Mesendoderm (in vitro differentiated cells): ENCODE measurements around the gene TXNRD2.

Source experiments
- DNase-seq: peaks from one replicate; pipeline ENCODE4 v3.0.0; 2013
- H2AK5ac ChIP-seq: 2 replicates; pipeline ENCODE4 v1.6.1; 2013; ENCODE audit warnings: low read length, inconsistent platforms
- H2BK120ac ChIP-seq: 2 replicates; pipeline ENCODE4 v1.6.1; 2013; ENCODE audit warnings: low read depth, mild to moderate bottlenecking, low read length, moderate library complexity, mixed read lengths
- H2BK15ac ChIP-seq: replicated peaks from 2 replicates; pipeline ENCODE4 v1.6.1; 2013; ENCODE audit warnings: low read depth, mild to moderate bottlenecking, moderate library complexity
- H2BK5ac ChIP-seq: 2 replicates; pipeline ENCODE4 v1.6.1; 2013; ENCODE audit warnings: low read length, inconsistent platforms
- H3K18ac ChIP-seq: 2 replicates; pipeline ENCODE4 v1.6.1; 2013; ENCODE audit warnings: mild to moderate bottlenecking, low read length, mixed read lengths
- H3K23ac ChIP-seq: one replicate; pipeline ENCODE4 v1.6.1; 2013; ENCODE audit warnings: low read length
- H3K27ac ChIP-seq: 2 replicates; pipeline ENCODE4 v1.5.1; 2013; ENCODE audit warnings: low read depth, mild to moderate bottlenecking, inconsistent platforms, low read length, moderate library complexity
- H3K27me3 ChIP-seq: 2 replicates; pipeline ENCODE4 v1.6.1; 2013; ENCODE audit warnings: low read length, control low read depth, mild to moderate bottlenecking, inconsistent platforms; ENCODE audit not compliant: insufficient read depth, poor library complexity
- H3K36me3 ChIP-seq: 2 replicates; pipeline ENCODE4 v1.6.1; 2013; ENCODE audit warnings: low read length, inconsistent platforms; ENCODE audit not compliant: control insufficient read depth, insufficient read depth
- H3K4ac ChIP-seq: one replicate; pipeline ENCODE4 v1.6.1; 2013; ENCODE audit warnings: low read depth, mild to moderate bottlenecking, low read length, moderate library complexity
- H3K4me1 ChIP-seq: 2 replicates; pipeline ENCODE4 v1.6.1; 2013; ENCODE audit warnings: low read depth, low read length, inconsistent platforms; ENCODE audit not compliant: control insufficient read depth
- H3K4me2 ChIP-seq: 2 replicates; pipeline ENCODE4 v1.6.1; 2013; ENCODE audit warnings: low read length
- H3K4me3 ChIP-seq: 2 replicates; pipeline ENCODE4 v1.5.1; 2013; ENCODE audit warnings: mild to moderate bottlenecking, low read length
- H3K56ac ChIP-seq: one replicate; pipeline ENCODE4 v1.6.1; 2013; ENCODE audit warnings: low read length
- H3K79me1 ChIP-seq: 2 replicates; pipeline ENCODE4 v1.6.1; 2013; ENCODE audit warnings: low read length, inconsistent platforms
- H3K79me2 ChIP-seq: 2 replicates; pipeline ENCODE4 v1.6.1; 2013; ENCODE audit warnings: mild to moderate bottlenecking, low read length; ENCODE audit not compliant: control insufficient read depth, insufficient read depth
- H3K9ac ChIP-seq: 2 replicates; pipeline ENCODE4 v1.6.1; 2013; ENCODE audit warnings: low read length, inconsistent platforms
- H4K5ac ChIP-seq: one replicate; pipeline ENCODE4 v1.6.1; 2013; ENCODE audit warnings: low read length
- H4K8ac ChIP-seq: one replicate; pipeline ENCODE4 v1.6.1; 2013; ENCODE audit warnings: low read depth, mild to moderate bottlenecking, control low read depth, low read length, moderate library complexity
- WGBS: extraction: QIAGEN DNeasy Blood & Tissue Kit; methylation state at CpG from one replicate; pipeline ENCODE4 v1.1.7; 2013; ENCODE audit warnings: low lambda C conversion rate, missing lambda C conversion rate; ENCODE audit not compliant: insufficient coverage; ENCODE audit errors: extremely low coverage; 5-methylcytosine and 5-hydroxymethylcytosine counted together

TXNRD2 gene

GRCh38 chr22:19957445-19957844 is 15.8 kb upstream of the TXNRD2 start:
- WGBS, result no CpG with 5 or more reads among the region's 9 CpGs

GRCh38 chr22:19955241-19956128 is 13.9 kb upstream of the TXNRD2 start:
- Histone ChIP-seq H2BK15ac (no peak overlapping the region), H3K4ac (no peak overlapping the region)
- WGBS, result no CpG with 5 or more reads among the region's 19 CpGs

More at GRCh38 chr22:19957445-19957844, 15.8 kb upstream of the TXNRD2 start:
- H4K5ac ChIP-seq, result no peak overlapping the region
- H2BK120ac ChIP-seq, result no peak overlapping the region
- H4K8ac ChIP-seq, result no peak overlapping the region
- no peak overlapping the region for H3K4ac ChIP-seq
- H3K36me3 ChIP-seq, result no peaks in the 10 kb centered on the region
- H3K79me2 ChIP-seq, result no peaks in the 10 kb centered on the region
- H3K23ac ChIP-seq, result no peak overlapping the region
- H3K4me2 ChIP-seq, result no peak overlapping the region
- peak; percentile 48 for DNase-seq
- H3K4me3 ChIP-seq, result no peak overlapping the region
- H2BK15ac ChIP-seq, result no peak overlapping the region
- no peaks in the 10 kb centered on the region for H3K27me3 ChIP-seq
- H2BK5ac ChIP-seq, result no peak overlapping the region
- no peak overlapping the region for H3K18ac ChIP-seq
- H3K4me1 ChIP-seq, result peaks cover 4% of the 10 kb centered on the region
- H3K56ac ChIP-seq, result no peak overlapping the region
- H3K9ac ChIP-seq, result no peak overlapping the region
- H3K79me1 ChIP-seq, result no peaks in the 10 kb centered on the region
- no peak overlapping the region for H2AK5ac ChIP-seq
- no peak overlapping the region for H3K27ac ChIP-seq

GRCh38 chr22:19951346-19951745 is 9.7 kb upstream of the TXNRD2 start:
- H4K8ac ChIP-seq, result no peak overlapping the region
- no peak overlapping the region for H3K4ac ChIP-seq
- H3K79me1 ChIP-seq, result no peaks in the 10 kb centered on the region
- no peak overlapping the region for H2BK15ac ChIP-seq
- no peaks in the 10 kb centered on the region for H3K79me2 ChIP-seq
- no peak for DNase-seq
- H3K27me3 ChIP-seq, result no peaks in the 10 kb centered on the region
- no peak overlapping the region for H3K18ac ChIP-seq
- no peak overlapping the region for H3K27ac ChIP-seq
- no peak overlapping the region for H3K4me2 ChIP-seq
- no peak overlapping the region for H3K4me3 ChIP-seq
- H2BK5ac ChIP-seq, result no peak overlapping the region
- H3K4me1 ChIP-seq, result no peaks in the 10 kb centered on the region
- no peak overlapping the region for H2BK120ac ChIP-seq
- no peak overlapping the region for H2AK5ac ChIP-seq
- H3K9ac ChIP-seq, result no peak overlapping the region
- H3K36me3 ChIP-seq, result no peaks in the 10 kb centered on the region
- no peak overlapping the region for H4K5ac ChIP-seq
- no peak overlapping the region for H3K23ac ChIP-seq
- H3K56ac ChIP-seq, result no peak overlapping the region
- no CpG with 5 or more reads among the region's 13 CpGs for WGBS

More at GRCh38 chr22:19955241-19956128, 13.9 kb upstream of the TXNRD2 start:
- H3K23ac ChIP-seq, result no peak overlapping the region
- no peaks in the 10 kb centered on the region for H3K79me2 ChIP-seq
- no peaks in the 10 kb centered on the region for H3K36me3 ChIP-seq
- no peak overlapping the region for H3K4me3 ChIP-seq
- no peak overlapping the region for H3K56ac ChIP-seq
- no peak for DNase-seq
- no peak overlapping the region for H2BK120ac ChIP-seq
- no peak overlapping the region for H2BK5ac ChIP-seq
- no peak overlapping the region for H3K4me2 ChIP-seq
- H4K5ac ChIP-seq, result no peak overlapping the region
- H3K4me1 ChIP-seq, result peaks cover 4% of the 10 kb centered on the region
- no peak overlapping the region for H3K9ac ChIP-seq
- no peak overlapping the region for H3K27ac ChIP-seq
- H4K8ac ChIP-seq, result no peak overlapping the region
- no peaks in the 10 kb centered on the region for H3K27me3 ChIP-seq
- H3K79me1 ChIP-seq, result no peaks in the 10 kb centered on the region
- H2AK5ac ChIP-seq, result no peak overlapping the region
- H3K18ac ChIP-seq, result no peak overlapping the region

GRCh38 chr22:19948057-19948760 is 6.6 kb upstream of the TXNRD2 start:
- H4K5ac ChIP-seq, result no peak overlapping the region
- H3K18ac ChIP-seq, result no peak overlapping the region
- H3K79me1 ChIP-seq, result no peaks in the 10 kb centered on the region
- H3K56ac ChIP-seq, result no peak overlapping the region
- no peak overlapping the region for H2BK15ac ChIP-seq
- H2BK120ac ChIP-seq, result no peak overlapping the region
- WGBS, result no CpG with 5 or more reads among the region's 9 CpGs
- no peaks in the 10 kb centered on the region for H3K27me3 ChIP-seq
- no peak overlapping the region for H2BK5ac ChIP-seq
- no peak overlapping the region for H3K4ac ChIP-seq
- H3K4me2 ChIP-seq, result no peak overlapping the region
- DNase-seq, result no peak
- no peak overlapping the region for H3K23ac ChIP-seq
- no peaks in the 10 kb centered on the region for H3K79me2 ChIP-seq
- no peak overlapping the region for H3K27ac ChIP-seq
- H2AK5ac ChIP-seq, result no peak overlapping the region
- H4K8ac ChIP-seq, result no peak overlapping the region
- H3K4me3 ChIP-seq, result no peak overlapping the region
- H3K4me1 ChIP-seq, result no peaks in the 10 kb centered on the region
- H3K9ac ChIP-seq, result no peak overlapping the region
- no peaks in the 10 kb centered on the region for H3K36me3 ChIP-seq

- no CpG with 5 or more reads among the region's 11 CpGs for WGBS
- no peak overlapping the region for H4K8ac ChIP-seq
- peak overlapping the region; percentile 64 for H3K4ac ChIP-seq
- H3K23ac ChIP-seq, result no peak overlapping the region
- H3K4me3 ChIP-seq, result no peak overlapping the region
- no peak overlapping the region for H2BK15ac ChIP-seq
- peak overlapping the region; percentile 30 for H2BK120ac ChIP-seq
- no peak overlapping the region for H2BK5ac ChIP-seq
- H3K79me2 ChIP-seq, result no peaks in the 10 kb centered on the region
- no peak overlapping the region for H2AK5ac ChIP-seq
- H3K4me2 ChIP-seq, result no peak overlapping the region
- H3K36me3 ChIP-seq, result no peaks in the 10 kb centered on the region
- H4K5ac ChIP-seq, result peak overlapping the region; percentile 84
- peak; percentile 85 for DNase-seq
- no peaks in the 10 kb centered on the region for H3K27me3 ChIP-seq
- H3K79me1 ChIP-seq, result no peaks in the 10 kb centered on the region
- H3K18ac ChIP-seq, result peak overlapping the region; percentile 45
- peak overlapping the region; percentile 46 for H3K9ac ChIP-seq
- peak overlapping the region; percentile 69 for H3K27ac ChIP-seq
- peak overlapping the region; percentile 73 for H3K56ac ChIP-seq
- peaks cover 2% of the 10 kb centered on the region for H3K4me1 ChIP-seq
Measured at GRCh38 chr22:19943082-19944026, 1.7 kb upstream of the TXNRD2 start.
